AG04450 (cell line): ENCODE measurements around the gene MBD3L2. TPM values are rescaled to one million over a fixed set of nuclear protein-coding genes. Genes with fewer than 3 reads are reported as not detected.

Experiments
- CTCF ChIA-PET: fragments of 300-600, 350-600 bp; formaldehyde crosslinking; extraction: SDS; loops from one replicate; lab custom pipeline; 2022; ENCODE audit warnings: antibody characterized with exemption, inconsistent platforms; lab: Charles Lee
- POLR2A ChIA-PET: fragments of 350-600 bp; formaldehyde crosslinking; extraction: SDS; loops from one replicate; lab custom pipeline; 2021; ENCODE audit warnings: antibody characterized with exemption, inconsistent platforms; lab: Yijun Ruan, JAX
- DNase-seq: peaks from one replicate; pipeline ENCODE4 v3.0.0-alpha.2; 2011; ENCODE audit warnings: low read depth, low spot score
- H3K27ac ChIP-seq: one replicate; pipeline ENCODE4 v1.5.1; 2012; ENCODE audit warnings: low read depth, low read length, control low read depth
- H3K27me3 ChIP-seq: one replicate; pipeline ENCODE4 v1.6.0; 2012; ENCODE audit warnings: low read length; ENCODE audit not compliant: control insufficient read depth, insufficient read depth
- H3K4me3 ChIP-seq: 2 replicates; pipeline ENCODE4 v1.5.1; 2011; ENCODE audit warnings: mild to moderate bottlenecking, low read depth, low read length, control low read depth
- H3K9me3 ChIP-seq: 2 replicates; pipeline ENCODE4 v1.5.1; 2012; ENCODE audit warnings: low read length; ENCODE audit not compliant: control insufficient read depth, insufficient read depth
- polyA plus RNA-seq: library from polyadenylated mRNA; depleted of rRNA; stranded (reverse); fragments of >200 nt; gene quantifications from 2 replicates; pipeline ENCODE4 v1.2.3, GENCODE V29; 2011
- TF ChIP-seq, protein P1 (sequence below): IDR thresholded peaks from 2 replicates; pipeline ENCODE4 v1.5.1; 2011; ENCODE audit warnings: low read depth, low read length, control low read depth, inconsistent platforms

Gene MBD3L2
- polyA plus RNA-seq, 1 experiment = not detected

DNA sequence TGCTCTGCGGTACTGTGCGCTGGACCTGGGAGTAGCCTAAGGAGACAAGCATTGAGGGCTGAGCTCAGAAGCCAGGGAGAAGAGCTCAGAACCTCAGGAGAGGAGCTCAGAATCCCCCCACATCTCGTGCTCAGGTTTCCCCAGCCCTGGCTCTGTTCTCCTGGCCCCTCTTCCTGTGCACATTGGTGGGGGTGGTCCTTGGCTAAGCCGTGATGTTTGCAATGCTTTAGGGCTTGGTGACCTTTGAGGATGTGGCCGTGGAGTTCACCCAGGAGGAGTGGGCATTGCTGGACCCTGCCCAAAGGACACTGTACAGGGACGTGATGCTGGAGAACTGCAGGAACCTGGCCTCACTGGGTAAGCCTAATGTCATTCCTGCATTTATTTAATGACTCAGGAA lies 27.0 kb downstream of the MBD3L2 start:
- CTCF ChIA-PET = no interaction called here
- POLR2A ChIA-PET = no interaction called here
- peaks cover 66% of the 10 kb centered on the region for H3K9me3 ChIP-seq
- TF ChIP-seq, protein P1, sequence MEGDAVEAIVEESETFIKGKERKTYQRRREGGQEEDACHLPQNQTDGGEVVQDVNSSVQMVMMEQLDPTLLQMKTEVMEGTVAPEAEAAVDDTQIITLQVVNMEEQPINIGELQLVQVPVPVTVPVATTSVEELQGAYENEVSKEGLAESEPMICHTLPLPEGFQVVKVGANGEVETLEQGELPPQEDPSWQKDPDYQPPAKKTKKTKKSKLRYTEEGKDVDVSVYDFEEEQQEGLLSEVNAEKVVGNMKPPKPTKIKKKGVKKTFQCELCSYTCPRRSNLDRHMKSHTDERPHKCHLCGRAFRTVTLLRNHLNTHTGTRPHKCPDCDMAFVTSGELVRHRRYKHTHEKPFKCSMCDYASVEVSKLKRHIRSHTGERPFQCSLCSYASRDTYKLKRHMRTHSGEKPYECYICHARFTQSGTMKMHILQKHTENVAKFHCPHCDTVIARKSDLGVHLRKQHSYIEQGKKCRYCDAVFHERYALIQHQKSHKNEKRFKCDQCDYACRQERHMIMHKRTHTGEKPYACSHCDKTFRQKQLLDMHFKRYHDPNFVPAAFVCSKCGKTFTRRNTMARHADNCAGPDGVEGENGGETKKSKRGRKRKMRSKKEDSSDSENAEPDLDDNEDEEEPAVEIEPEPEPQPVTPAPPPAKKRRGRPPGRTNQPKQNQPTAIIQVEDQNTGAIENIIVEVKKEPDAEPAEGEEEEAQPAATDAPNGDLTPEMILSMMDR = no peak
- no peak overlapping the region for H3K27ac ChIP-seq
- H3K27me3 ChIP-seq = no peaks in the 10 kb centered on the region
- DNase-seq = no peak
- no peak overlapping the region for H3K4me3 ChIP-seq

DNA sequence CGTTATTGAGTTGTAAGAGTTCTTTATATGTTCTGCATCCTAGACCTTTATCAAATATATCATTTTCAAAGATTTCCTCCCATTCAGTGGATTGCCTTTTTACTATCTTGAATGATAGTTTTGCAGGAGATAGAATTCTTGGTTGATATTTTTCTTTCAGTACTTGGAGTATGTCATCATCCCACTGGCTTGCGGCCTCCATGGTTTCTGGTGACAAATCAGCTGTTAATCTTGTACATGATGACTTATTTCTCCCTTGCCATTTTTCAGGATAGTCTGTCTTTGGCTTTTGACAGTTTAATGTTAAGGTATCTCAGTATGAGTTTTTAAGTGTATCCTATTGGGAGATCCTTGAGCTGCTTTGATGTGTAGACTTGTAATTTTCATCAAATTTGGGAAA lies 28.9 kb downstream of the MBD3L2 start:
- Histone ChIP-seq H3K9me3 (peaks cover 73% of the 10 kb centered on the region), H3K4me3 (no peak overlapping the region), H3K27ac (no peak overlapping the region), H3K27me3 (no peaks in the 10 kb centered on the region)
- POLR2A ChIA-PET = interaction anchor here (0.7 kb wide), 1 partner anchor 21 kb away, joined by 6 read pairs; no protein-coding TSS in a partner anchor
- DNase-seq = no peak
- TF ChIP-seq, protein P1 = no peak
- CTCF ChIA-PET = interaction anchor here (0.6 kb wide), 1 partner anchor 26 kb away, joined by 4 read pairs; no protein-coding TSS in a partner anchor

DNA sequence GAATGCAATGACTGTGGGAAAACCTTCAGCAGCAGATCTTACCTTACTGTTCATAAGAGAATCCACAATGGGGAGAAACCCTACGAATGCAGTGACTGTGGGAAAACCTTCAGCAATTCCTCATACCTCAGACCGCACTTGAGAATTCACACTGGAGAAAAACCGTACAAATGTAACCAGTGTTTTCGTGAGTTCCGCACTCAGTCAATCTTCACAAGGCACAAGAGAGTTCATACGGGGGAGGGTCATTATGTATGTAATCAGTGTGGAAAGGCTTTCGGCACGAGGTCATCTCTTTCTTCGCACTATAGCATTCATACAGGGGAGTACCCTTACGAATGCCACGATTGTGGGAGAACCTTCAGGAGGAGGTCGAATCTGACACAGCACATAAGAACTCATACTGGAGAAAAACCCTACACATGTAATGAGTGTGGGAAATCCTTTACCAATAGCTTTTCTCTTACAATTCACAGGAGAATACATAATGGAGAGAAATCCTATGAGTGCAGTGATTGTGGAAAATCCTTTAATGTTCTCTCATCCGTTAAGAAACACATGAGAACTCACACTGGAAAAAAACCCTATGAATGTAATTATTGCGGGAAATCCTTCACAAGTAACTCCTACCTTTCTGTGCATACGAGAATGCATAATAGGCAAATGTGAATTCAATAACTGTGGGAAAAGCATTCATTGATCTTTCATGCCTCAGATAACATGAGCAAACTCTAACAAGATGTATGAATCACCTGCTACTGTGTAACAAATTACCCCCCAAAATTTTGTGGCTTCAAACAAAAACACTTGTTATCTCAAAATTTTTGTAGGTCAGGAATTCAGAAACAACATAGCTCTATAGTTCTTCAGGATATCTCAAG lies 34.2 kb downstream of the MBD3L2 start:
- DNase-seq = no peak
- POLR2A ChIA-PET = no interaction called here
- Histone ChIP-seq H3K4me3 (no peak overlapping the region), H3K27me3 (no peaks in the 10 kb centered on the region), H3K9me3 (peaks cover 79% of the 10 kb centered on the region), H3K27ac (no peak overlapping the region)
- TF ChIP-seq, protein P1 = no peak
- CTCF ChIA-PET = no interaction called here

DNA sequence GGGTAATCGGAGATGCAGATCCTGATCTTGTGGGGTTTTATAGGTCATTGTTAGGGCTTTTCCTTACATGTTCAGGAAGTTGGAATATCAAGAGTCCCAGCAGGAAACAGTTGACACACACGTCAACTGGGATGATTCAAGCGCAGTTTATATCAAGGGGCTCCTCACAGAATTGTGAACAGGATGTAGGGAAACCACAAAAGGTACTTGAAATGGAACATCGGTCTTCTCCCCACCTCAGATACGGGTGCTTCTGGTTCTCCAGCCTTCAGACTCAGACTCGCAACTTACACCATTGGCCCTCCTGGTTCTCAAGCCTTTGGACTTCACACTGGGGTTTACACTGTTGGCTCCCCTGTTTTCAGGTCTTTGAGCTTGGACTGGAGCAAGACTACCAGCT lies 39.9 kb downstream of the MBD3L2 start:
- H3K4me3 ChIP-seq = no peak overlapping the region
- TF ChIP-seq, protein P1 = no peak
- H3K27me3 ChIP-seq = no peaks in the 10 kb centered on the region
- H3K9me3 ChIP-seq = peaks cover 84% of the 10 kb centered on the region
- DNase-seq = no peak
- H3K27ac ChIP-seq = no peak overlapping the region
- POLR2A ChIA-PET = no interaction called here
- CTCF ChIA-PET = no interaction called here

DNA sequence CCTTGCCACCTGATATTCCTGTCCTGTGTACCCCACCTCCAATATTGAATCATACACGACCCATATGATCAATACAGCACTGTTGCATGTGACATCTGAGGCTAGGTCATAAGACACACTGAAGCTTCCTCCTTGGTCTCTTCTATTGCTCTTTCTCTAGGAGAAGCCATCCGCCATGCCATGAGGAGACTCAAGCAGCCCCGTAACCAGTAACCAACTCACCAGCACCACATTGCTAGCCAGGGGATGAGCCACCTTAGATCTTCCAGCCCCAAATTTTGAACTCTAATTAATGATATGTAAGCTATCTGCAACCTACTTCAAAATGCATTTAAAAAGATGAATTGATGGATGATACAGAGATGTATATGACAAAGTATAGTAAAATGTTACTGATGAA lies 49.0 kb downstream of the MBD3L2 start:
- peaks cover 24% of the 10 kb centered on the region for H3K9me3 ChIP-seq
- no peak for DNase-seq
- POLR2A ChIA-PET = no interaction called here
- CTCF ChIA-PET = interaction anchor here (1.0 kb wide), 1 partner anchor 29 kb away, joined by 4 read pairs; the partner anchor contains the start of gene ZNF557
- H3K4me3 ChIP-seq = peak overlapping the region; percentile 78; the same call in 1 of the 2 replicates
- no peaks in the 10 kb centered on the region for H3K27me3 ChIP-seq
- H3K27ac ChIP-seq = no peak overlapping the region
- TF ChIP-seq, protein P1 = no peak
